DND-41 (cell line): ENCODE results near the gene PRKCA.

Experiments
- ATAC-seq: fragments of 200-7000 bp; cut with Tn5 transposase; 3 replicates; pipeline ENCODE4 v1.9.1; 2021; ENCODE audit warnings: low read depth; ENCODE audit not compliant: insufficient read depth
- DNase-seq: peaks from one replicate; pipeline ENCODE4 v3.0.0-alpha.2; 2020
- H2AFZ ChIP-seq: 2 replicates; pipeline ENCODE4 v1.6.0; 2012; ENCODE audit warnings: low read depth, low read length
- H3K27ac ChIP-seq: 2 replicates; pipeline ENCODE4 v1.5.1; 2012; ENCODE audit warnings: low read length, inconsistent platforms
- H3K27me3 ChIP-seq: fragments of 200-600 bp; sonication (generic); 2 replicates; pipeline ENCODE4 v1.6.0; 2012; ENCODE audit warnings: low read length, mild to moderate bottlenecking, inconsistent platforms; ENCODE audit not compliant: insufficient read depth, poor library complexity
- H3K36me3 ChIP-seq: 2 replicates; pipeline ENCODE4 v1.5.1; 2012; ENCODE audit warnings: low read length, inconsistent platforms; ENCODE audit not compliant: insufficient read depth
- H3K4me1 ChIP-seq: 2 replicates; pipeline ENCODE4 v1.5.1; 2012; ENCODE audit warnings: mild to moderate bottlenecking, low read length; ENCODE audit not compliant: insufficient read depth
- H3K4me2 ChIP-seq: 2 replicates; pipeline ENCODE4 v1.6.0; 2012; ENCODE audit warnings: mild to moderate bottlenecking, moderate library complexity, low read length, inconsistent platforms; ENCODE audit not compliant: insufficient read depth
- H3K4me3 ChIP-seq, 2 experiments: fragments of 200-600 bp in 1 of 2; shearing (Covaris generic) in 1 of 2; 2 replicates each; pipeline ENCODE4 v1.5.1; 2012 to 2016; ENCODE audit warnings: inconsistent platforms in 2 of 2, low read length in 2 of 2, mild to moderate bottlenecking in 2 of 2, low read depth in 1 of 2, moderate library complexity in 1 of 2
- H3K79me2 ChIP-seq: 2 replicates; pipeline ENCODE4 v1.6.0; 2012; ENCODE audit warnings: low read length, inconsistent platforms; ENCODE audit not compliant: insufficient read depth
- H3K9ac ChIP-seq: 2 replicates; pipeline ENCODE4 v1.6.0; 2012; ENCODE audit warnings: low read depth, mild to moderate bottlenecking, inconsistent platforms, low read length, moderate library complexity
- H3K9me3 ChIP-seq: 2 replicates; pipeline ENCODE4 v1.5.1; 2012; ENCODE audit warnings: low read length, moderate library complexity, mild to moderate bottlenecking, inconsistent platforms; ENCODE audit not compliant: insufficient read depth, severe bottlenecking
- H4K20me1 ChIP-seq: 2 replicates; pipeline ENCODE4 v1.6.0; 2012; ENCODE audit warnings: low read length; ENCODE audit not compliant: insufficient read depth
- CTCF ChIP-seq: IDR thresholded peaks from 2 replicates; pipeline ENCODE4 v1.5.1; 2012; ENCODE audit warnings: borderline replicate concordance, low read length, moderate library complexity, mild to moderate bottlenecking; ENCODE audit not compliant: poor library complexity, severe bottlenecking; ENCODE audit errors: extremely low read depth
- EZH2 ChIP-seq: IDR thresholded peaks from 3 replicates; pipeline ENCODE4 v1.6.1; 2012; ENCODE audit warnings: borderline replicate concordance, low read depth, mild to moderate bottlenecking, moderate library complexity, low read length, inconsistent platforms; ENCODE audit not compliant: severe bottlenecking

PRKCA gene

GRCh38 chr17:66400698-66401097, 98.3 kb downstream of the PRKCA start:
- H2AFZ ChIP-seq = no peak overlapping the region
- peaks cover 91% of the 10 kb centered on the region for H3K4me1 ChIP-seq
- TF ChIP-seq EZH2 = no peak
- TF ChIP-seq CTCF = no peak
- H3K9ac ChIP-seq = no peak overlapping the region
- no peaks in the 10 kb centered on the region for H3K27me3 ChIP-seq
- no peak overlapping the region for H3K4me2 ChIP-seq
- no peaks in the 10 kb centered on the region for H3K9me3 ChIP-seq
- H4K20me1 ChIP-seq = no peaks in the 10 kb centered on the region
- 0 out of 2 replicates have a peak overlapping the region, but pooled peaks have one; percentile 69 for H3K27ac ChIP-seq
- DNase-seq (no peak), ATAC-seq (no peak)
- H3K4me3 ChIP-seq = no peak overlapping the region
- peaks cover 71% of the 10 kb centered on the region for H3K79me2 ChIP-seq
- no peaks in the 10 kb centered on the region for H3K36me3 ChIP-seq

- H3K27ac ChIP-seq = no peak overlapping the region
- no peak for TF ChIP-seq EZH2
- no peak for TF ChIP-seq CTCF
- no peak overlapping the region for H3K4me3 ChIP-seq
- no peak overlapping the region for H2AFZ ChIP-seq
- DNase-seq (no peak), ATAC-seq (no peak)
- no peaks in the 10 kb centered on the region for H3K36me3 ChIP-seq
- H3K27me3 ChIP-seq = no peaks in the 10 kb centered on the region
- H3K4me1 ChIP-seq = peaks cover 91% of the 10 kb centered on the region
- H3K79me2 ChIP-seq = peaks cover 72% of the 10 kb centered on the region
- H3K9me3 ChIP-seq = no peaks in the 10 kb centered on the region
- H3K9ac ChIP-seq = no peak overlapping the region
- H3K4me2 ChIP-seq = no peak overlapping the region
- no peaks in the 10 kb centered on the region for H4K20me1 ChIP-seq
These were observed 99.0 kb downstream of the PRKCA start for GRCh38 chr17:66401364-66401763.

GRCh38 chr17:66403846-66404556, 101.6 kb downstream of the PRKCA start:
- Histone ChIP-seq H3K27ac (peak overlapping the region; percentile 79), H3K9me3 (no peaks in the 10 kb centered on the region), H4K20me1 (no peaks in the 10 kb centered on the region), H3K36me3 (no peaks in the 10 kb centered on the region), H2AFZ (no peak overlapping the region), H3K4me2 (peak overlapping the region; percentile 40), H3K4me3 (no peak overlapping the region), H3K4me1 (peaks cover 90% of the 10 kb centered on the region), H3K27me3 (no peaks in the 10 kb centered on the region), H3K9ac (peak overlapping the region; percentile 32), H3K79me2 (peaks cover 71% of the 10 kb centered on the region)
- no peak for ATAC-seq
- DNase-seq = no peak
- TF ChIP-seq EZH2 = no peak
- TF ChIP-seq CTCF = no peak
